SJSA1 (cell line): ENCODE measurements around the gene TCOF1. TPM values are rescaled to one million over a fixed set of nuclear protein-coding genes. Genes with fewer than 3 reads are reported as not detected.

ENCODE experiments used
- DNase-seq, 2 experiments: peaks; one replicate each; pipeline ENCODE4 v3.0.0-alpha.2; 2015 to 2020; ENCODE audit warnings: low spot score in 2 of 2, low read depth in 1 of 2
- H3K27ac ChIP-seq: fragments of 250-450 bp; sonication (Bioruptor Pico); 2 replicates; pipeline ENCODE4 v1.5.1; 2020; ENCODE audit warnings: mild to moderate bottlenecking, moderate library complexity
- H3K27me3 ChIP-seq: fragments of 250-450 bp; sonication (Bioruptor Pico); replicated peaks from 2 replicates; pipeline ENCODE4 v1.5.1; 2020; ENCODE audit warnings: mild to moderate bottlenecking, moderate library complexity
- H3K36me3 ChIP-seq: fragments of 250-450 bp; sonication (Bioruptor Pico); 2 replicates; pipeline ENCODE4 v1.5.1; 2020; ENCODE audit warnings: mild to moderate bottlenecking
- H3K4me1 ChIP-seq: fragments of 250-450 bp; sonication (Bioruptor Pico); replicated peaks from 2 replicates; pipeline ENCODE4 v1.6.1; 2021; ENCODE audit warnings: mild to moderate bottlenecking
- H3K4me3 ChIP-seq: fragments of 250-450 bp; sonication (Bioruptor Pico); 2 replicates; pipeline ENCODE4 v1.5.1; 2020; ENCODE audit warnings: mild to moderate bottlenecking
- H3K9me3 ChIP-seq: fragments of 250-450 bp; sonication (Bioruptor Pico); replicated peaks from 2 replicates; pipeline ENCODE4 v1.5.1; 2020; ENCODE audit warnings: mild to moderate bottlenecking
- total RNA-seq: library from RNA; depleted of rRNA; stranded (reverse); fragments of >200 nt; shearing (Covaris generic); gene quantifications from 2 replicates; pipeline ENCODE4 v1.2.3, GENCODE V29; 2014

The TCOF1 gene
- total RNA-seq, 1 experiment from 2014 or later: 67.2 TPM

DNA sequence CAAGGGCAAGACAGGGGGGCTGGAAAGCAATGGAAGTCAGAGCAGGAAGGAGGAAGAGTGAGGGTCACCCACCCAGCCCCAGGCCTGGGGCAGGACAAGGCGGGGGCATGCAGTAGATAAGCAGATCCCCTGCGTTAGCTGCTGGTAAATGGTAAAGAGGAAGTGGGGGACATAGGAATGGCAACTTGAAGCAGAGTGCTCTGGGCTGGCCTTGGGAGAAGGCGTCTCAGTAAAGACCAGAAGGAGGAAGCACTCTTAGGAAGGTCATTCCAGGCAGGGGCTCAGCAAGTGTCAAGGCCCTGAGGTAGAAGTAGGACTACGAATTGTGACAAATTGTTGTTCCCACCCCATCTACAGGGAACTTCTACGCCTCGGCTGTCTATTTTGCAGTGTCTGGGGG is 15.1 kb downstream of the TCOF1 start:
- no peak overlapping the region for H3K4me3 ChIP-seq
- peaks cover 18% of the 10 kb centered on the region for H3K4me1 ChIP-seq
- H3K27me3 ChIP-seq: no peaks in the 10 kb centered on the region
- no peak for DNase-seq
- H3K9me3 ChIP-seq: no peaks in the 10 kb centered on the region
- H3K36me3 ChIP-seq: peaks cover 95% of the 10 kb centered on the region
- no peak overlapping the region for H3K27ac ChIP-seq

DNA sequence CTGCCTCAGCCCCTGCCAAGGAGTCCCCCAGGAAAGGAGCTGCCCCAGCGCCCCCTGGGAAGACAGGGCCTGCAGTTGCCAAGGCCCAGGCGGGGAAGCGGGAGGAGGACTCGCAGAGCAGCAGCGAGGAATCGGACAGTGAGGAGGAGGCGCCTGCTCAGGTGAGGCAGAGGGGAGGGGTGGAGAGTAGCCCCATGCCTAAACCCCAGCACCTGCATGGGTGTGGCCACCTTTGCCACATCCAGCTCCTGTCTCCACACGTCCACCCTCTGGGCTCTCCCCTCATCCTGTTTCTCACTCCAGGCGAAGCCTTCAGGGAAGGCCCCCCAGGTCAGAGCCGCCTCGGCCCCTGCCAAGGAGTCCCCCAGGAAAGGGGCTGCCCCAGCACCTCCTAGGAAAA is 17.2 kb downstream of the TCOF1 start:
- Histone ChIP-seq H3K9me3 (no peaks in the 10 kb centered on the region), H3K4me3 (no peak overlapping the region), H3K27ac (no peak overlapping the region), H3K36me3 (peaks cover 89% of the 10 kb centered on the region), H3K4me1 (peaks cover 37% of the 10 kb centered on the region), H3K27me3 (no peaks in the 10 kb centered on the region)
- DNase-seq: no peak

DNA sequence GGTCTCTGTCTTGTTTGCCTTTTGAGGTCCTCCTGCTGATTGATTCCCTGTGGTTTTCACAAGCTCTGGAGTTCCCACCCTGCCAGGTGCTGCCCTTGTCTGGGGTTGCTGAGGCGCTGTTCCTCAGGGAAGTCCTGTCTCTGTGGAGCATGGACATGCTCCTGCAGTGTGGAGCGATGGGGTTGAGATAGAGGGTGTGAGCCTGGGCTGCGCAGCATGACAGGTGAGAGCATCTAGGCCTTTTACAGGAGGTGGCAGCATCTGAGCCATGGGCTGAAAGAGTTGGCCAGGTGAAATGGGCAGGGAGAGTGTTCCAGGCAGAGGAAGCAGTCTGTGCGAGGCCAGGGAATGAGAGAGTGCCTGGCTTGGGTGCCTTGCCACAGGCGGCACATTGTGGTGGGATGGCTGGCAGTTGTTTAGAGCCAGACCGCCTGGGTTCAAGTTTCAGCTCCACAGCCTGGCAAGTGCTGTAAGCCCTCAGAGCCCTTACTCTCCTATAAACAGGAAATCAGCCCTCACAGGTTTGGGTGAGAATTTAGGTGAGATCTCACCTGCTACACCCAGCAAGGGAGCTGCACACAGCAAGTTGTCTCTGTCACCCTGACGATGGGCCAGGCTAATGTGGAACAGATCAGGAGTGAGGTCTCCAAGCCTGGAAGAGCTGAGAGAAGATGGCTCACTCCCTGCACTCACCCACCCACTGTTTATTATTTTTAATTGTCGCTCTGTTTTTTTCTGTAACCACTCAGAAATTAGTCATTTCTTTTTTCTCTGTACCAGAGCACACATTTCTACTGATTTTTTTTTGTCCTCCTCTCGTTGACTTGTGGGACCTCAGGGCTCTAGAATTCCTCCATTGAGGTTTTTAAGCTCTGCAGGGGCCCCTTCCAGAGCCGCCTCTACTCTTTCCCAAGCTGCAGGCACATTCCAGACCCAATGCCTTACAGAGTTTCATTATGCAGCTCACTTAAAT is 19.6 kb downstream of the TCOF1 start:
- H3K9me3 ChIP-seq: no peaks in the 10 kb centered on the region
- DNase-seq: peak; percentile 79 to 92
- no peaks in the 10 kb centered on the region for H3K27me3 ChIP-seq
- H3K27ac ChIP-seq: peak overlapping the region; percentile 90
- peaks cover 89% of the 10 kb centered on the region for H3K36me3 ChIP-seq
- H3K4me3 ChIP-seq: no peak overlapping the region
- H3K4me1 ChIP-seq: peaks cover 37% of the 10 kb centered on the region

DNA sequence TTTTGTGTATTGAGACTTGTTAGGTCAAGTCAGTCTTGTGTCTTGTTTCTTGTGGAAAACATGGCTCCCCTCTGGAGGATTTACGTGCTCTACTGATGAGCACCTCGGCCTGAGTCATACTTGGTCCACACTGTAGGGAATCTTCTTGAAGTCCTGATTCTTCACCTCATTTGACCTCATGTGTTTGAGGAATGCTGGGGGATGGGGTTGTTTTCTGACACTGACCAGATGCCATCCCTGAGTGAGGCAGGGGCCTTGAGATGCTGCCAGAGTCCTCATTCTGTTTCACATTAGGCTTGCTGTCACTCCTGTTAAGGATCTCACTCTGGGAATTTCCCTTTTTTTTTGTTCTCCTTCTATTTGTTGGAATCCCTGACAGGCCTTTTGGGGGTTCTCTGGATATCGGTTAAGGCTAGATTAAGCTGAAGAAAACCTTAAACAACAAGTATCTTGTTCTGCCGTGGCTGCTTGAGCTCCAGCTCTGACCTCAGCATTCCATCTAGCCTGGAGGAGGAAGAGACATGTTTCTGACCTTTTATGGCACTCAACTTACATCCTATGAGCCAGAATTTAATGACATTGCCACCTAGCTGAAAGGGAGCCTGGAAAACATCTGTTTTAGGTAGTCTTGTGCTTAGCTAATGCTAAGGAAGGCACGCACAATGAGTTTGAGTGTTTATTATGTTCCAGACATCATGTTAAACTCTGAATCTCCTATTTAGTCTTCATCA is 20.6 kb downstream of the TCOF1 start:
- peaks cover 89% of the 10 kb centered on the region for H3K36me3 ChIP-seq

DNA sequence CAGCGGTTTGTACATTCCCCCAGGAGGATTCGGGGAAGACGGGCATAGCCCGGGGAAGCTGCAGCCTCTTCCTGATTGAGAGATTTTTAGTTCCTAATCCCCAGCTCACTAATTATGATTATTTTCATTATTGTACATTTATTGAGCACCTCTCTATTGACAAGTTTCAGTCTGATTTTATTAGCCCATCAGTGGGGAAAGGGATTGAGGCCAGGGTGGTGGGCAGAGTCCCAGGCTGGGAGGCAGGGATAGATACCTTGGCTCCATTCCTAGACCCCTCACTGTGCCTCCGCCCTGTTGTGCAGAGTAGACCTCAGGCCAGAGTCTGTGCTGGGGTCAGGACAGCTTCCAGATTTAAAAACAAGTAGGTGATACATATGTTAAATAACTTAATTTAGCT is 27.2 kb downstream of the TCOF1 start:
- Histone ChIP-seq H3K36me3 (peaks cover 99% of the 10 kb centered on the region), H3K4me3 (no peak overlapping the region), H3K27ac (no peak overlapping the region), H3K4me1 (no peaks in the 10 kb centered on the region), H3K9me3 (no peaks in the 10 kb centered on the region), H3K27me3 (no peaks in the 10 kb centered on the region)
- DNase-seq: no peak

More for the DNA sequence above, 20.6 kb downstream of the TCOF1 start:
- H3K27me3 ChIP-seq: no peaks in the 10 kb centered on the region
- H3K4me1 ChIP-seq: peaks cover 37% of the 10 kb centered on the region
- H3K9me3 ChIP-seq: no peaks in the 10 kb centered on the region
- H3K4me3 ChIP-seq: no peak overlapping the region
- peak; percentile 95 to 96 for DNase-seq
- H3K27ac ChIP-seq: peak overlapping the region; percentile 90

DNA sequence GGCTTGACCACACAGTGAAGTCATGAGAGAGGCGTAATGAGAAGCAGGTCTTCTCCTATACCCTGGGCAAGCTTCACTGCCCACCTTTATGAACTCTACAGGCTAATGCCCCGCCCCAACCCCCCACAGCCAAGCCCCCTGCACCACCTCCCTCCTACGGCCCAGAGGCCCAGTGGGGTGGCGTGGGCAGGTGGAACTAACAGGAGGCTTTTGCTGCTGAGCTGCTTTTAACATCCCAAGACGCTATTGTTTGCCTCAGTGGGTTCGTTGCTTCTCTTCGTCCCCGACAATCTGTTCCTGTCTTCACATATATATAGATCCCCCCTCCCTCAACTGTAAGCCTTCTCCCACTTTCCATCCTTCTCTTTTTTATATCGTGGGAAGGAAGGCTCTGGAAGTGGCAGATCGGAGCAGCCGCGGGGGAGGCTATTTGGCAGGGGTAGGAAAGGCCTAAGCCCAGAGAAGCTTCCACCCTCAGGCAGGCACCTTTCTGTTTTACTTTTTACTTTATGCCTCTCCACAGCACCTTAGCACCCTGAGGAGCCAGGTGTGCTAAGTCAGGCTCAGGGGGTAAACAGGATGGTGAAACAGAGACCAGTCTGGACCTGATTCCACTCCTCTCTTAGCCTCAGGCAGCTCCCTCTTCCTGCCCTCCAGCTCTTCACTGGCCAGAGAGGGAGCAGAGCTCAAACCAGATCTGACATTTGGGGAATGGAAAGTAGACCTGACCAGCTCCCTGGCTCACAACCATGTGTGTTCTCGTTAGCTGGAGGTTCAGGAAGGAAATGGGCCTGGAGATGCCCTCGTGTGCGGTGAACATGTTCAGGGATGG is 28.7 kb downstream of the TCOF1 start:
- H3K4me3 ChIP-seq: no peak overlapping the region
- no peak for DNase-seq

DNA sequence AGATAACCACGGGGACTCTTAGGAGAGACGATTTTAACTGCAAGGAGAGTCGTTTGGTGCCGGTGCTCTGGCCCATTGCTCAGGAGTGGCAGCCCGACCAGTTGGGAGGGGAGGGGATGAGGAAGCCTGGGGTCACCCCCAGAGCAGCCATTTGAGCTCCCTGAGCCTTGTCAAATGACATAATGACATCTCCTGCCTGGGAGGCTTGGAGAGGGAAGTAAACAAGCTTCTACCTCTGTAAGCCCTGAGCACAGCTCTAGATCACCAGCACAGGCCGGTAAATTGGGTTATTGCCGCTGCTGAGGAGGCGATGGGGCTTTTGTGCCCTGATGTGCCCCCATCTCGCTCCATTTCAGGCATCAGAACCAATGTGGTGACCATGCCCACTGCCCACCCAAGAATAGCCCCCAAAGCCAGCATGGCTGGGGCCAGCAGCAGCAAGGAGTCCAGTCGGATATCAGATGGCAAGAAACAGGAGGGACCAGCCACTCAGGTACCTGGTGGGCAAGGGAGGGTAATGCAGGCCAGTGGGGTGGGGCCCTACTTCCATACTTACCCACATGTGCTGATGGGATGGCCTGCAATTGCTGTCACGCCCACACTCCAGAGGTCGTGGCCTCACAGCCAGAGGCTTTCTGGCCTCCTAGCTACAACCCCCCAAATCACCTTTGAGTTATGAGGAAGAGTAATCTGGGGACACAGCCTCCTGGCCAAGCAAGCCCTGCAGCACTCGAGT is 32.2 kb downstream of the TCOF1 start:
- no peak for DNase-seq
- peaks cover 11% of the 10 kb centered on the region for H3K4me1 ChIP-seq
- no peaks in the 10 kb centered on the region for H3K9me3 ChIP-seq
- H3K27ac ChIP-seq: no peak overlapping the region
- peaks cover 96% of the 10 kb centered on the region for H3K36me3 ChIP-seq
- no peaks in the 10 kb centered on the region for H3K27me3 ChIP-seq
- no peak overlapping the region for H3K4me3 ChIP-seq

More for the DNA sequence above, 28.7 kb downstream of the TCOF1 start:
- Histone ChIP-seq H3K27me3 (no peaks in the 10 kb centered on the region), H3K27ac (no peak overlapping the region), H3K36me3 (peaks cover 96% of the 10 kb centered on the region), H3K4me1 (no peaks in the 10 kb centered on the region), H3K9me3 (no peaks in the 10 kb centered on the region)

DNA sequence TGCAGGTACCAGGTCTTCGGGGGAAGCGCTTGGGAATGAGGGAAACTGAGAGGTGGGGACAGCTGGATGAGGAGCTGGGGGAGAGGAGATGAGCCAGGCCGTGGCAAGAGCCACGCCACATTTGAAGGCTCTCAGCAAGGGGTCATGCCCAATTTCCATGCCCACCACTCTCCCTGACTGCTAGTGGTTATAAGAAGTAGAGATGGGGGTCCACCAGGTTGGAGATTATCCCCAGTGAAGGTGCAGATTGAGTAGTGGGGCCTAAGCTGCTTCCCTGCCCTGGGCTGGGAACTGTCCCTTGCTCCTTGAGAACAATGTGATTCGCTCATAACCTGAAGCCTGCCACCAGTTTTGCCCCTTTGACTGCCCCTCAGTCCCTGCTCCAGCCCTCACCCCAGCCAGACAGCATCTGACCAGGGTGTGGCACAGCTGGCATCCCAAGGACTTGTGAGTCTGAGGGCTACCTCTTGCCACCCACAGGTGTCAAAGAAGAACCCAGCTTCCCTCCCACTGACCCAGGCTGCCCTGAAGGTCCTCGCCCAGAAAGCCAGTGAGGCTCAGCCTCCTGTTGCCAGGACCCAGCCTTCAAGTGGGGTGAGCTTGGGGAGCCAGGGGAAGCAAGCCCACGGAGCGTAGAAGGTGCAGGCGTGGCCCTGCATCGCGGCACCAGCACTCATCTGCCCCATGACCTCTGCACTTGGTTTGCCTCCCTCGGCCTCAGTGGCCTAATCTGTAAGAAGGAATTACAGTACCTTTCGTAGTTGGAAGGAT is 33.8 kb downstream of the TCOF1 start:
- Histone ChIP-seq H3K36me3 (peaks cover 97% of the 10 kb centered on the region), H3K9me3 (no peaks in the 10 kb centered on the region), H3K4me3 (no peak overlapping the region), H3K27me3 (no peaks in the 10 kb centered on the region), H3K27ac (no peak overlapping the region), H3K4me1 (peaks cover 11% of the 10 kb centered on the region)
- DNase-seq: no peak

DNA sequence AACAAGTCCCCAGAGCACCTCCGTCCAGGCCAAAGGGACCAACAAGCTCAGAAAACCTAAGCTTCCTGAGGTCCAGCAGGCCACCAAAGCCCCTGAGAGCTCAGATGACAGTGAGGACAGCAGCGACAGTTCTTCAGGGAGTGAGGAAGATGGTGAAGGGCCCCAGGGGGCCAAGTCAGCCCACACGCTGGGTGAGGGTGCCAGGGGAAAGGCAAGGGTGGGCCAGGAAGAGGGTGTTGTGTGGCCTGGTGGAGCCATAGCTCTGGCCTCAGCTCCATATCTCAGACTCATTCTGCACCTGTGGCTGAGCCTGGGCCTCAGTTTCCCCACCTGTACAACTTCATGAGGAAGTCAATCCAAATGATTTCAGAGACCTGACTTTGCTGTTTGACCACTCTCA is 34.5 kb downstream of the TCOF1 start:
- Histone ChIP-seq H3K4me3 (no peak overlapping the region), H3K27ac (no peak overlapping the region), H3K27me3 (no peaks in the 10 kb centered on the region), H3K9me3 (no peaks in the 10 kb centered on the region), H3K36me3 (peaks cover 97% of the 10 kb centered on the region), H3K4me1 (peaks cover 11% of the 10 kb centered on the region)
- DNase-seq: no peak

DNA sequence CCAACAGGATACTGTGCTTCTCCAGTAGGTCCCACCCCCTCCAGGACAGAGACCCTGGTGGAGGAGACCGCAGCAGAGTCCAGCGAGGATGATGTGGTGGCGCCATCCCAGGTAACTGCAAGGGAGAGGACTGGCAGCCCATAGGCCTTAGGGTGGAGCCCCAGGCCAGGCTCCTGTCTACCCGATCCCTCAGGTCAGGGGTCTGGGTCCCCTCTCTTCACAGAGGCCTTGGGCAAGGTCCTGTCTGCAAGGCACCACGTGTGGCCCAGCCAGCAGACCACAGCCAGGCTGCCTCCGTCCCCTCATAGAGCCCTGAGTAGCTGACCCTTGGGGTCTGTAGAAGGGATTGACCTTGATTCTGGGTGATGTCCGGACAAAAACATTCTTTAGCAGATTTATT is 35.2 kb downstream of the TCOF1 start:
- H3K27ac ChIP-seq: no peak overlapping the region
- peaks cover 11% of the 10 kb centered on the region for H3K4me1 ChIP-seq
- H3K4me3 ChIP-seq: no peak overlapping the region
- DNase-seq: no peak
- peaks cover 96% of the 10 kb centered on the region for H3K36me3 ChIP-seq
- H3K27me3 ChIP-seq: no peaks in the 10 kb centered on the region
- H3K9me3 ChIP-seq: no peaks in the 10 kb centered on the region

DNA sequence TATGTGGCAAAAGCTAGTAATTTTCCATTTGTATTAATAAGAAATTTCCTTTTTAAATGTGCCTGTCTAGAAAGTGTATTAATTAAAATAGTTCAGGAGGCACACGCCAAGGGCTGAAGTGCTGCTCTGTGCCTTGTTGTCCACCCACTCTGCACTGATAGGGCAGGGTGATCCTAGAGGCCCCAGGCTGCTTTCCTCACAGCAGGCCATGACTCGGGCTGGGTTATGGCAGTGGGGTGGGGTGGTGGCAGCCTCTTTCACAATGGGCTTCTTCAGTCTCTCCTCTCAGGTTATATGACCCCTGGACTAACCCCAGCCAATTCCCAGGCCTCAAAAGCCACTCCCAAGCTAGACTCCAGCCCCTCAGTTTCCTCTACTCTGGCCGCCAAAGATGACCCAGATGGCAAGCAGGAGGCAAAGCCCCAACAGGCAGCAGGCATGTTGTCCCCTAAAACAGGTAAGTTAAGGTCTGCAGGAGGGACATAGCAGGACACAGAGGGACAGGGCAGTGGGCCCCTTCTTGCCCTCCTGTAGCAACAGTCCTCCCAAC is 35.7 kb downstream of the TCOF1 start:
- H3K27me3 ChIP-seq: no peaks in the 10 kb centered on the region
- H3K4me1 ChIP-seq: peaks cover 11% of the 10 kb centered on the region
- no peak overlapping the region for H3K4me3 ChIP-seq
- peaks cover 96% of the 10 kb centered on the region for H3K36me3 ChIP-seq
- no peak overlapping the region for H3K27ac ChIP-seq
- no peaks in the 10 kb centered on the region for H3K9me3 ChIP-seq
- DNase-seq: no peak

DNA sequence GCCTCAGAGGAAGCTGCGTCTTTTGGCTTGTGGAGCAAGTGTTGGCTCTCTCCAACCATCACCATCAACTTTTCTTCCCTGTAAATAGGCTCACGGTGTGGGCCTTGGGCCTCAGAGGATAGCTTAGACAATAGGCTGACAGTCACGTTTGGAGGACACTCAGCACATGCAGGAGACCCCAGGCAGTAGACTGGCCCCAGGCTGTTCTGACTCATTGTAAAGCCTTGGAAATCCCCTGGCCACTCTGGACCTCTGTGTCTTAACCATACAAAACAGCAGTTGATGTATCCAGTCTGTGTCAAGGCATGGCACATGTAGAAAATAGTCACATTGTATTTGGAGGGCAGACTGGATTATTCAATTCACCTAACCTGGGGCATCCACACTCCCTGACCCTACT is 36.6 kb downstream of the TCOF1 start:
- H3K4me3 ChIP-seq: no peak overlapping the region
- peak; percentile 63 to 81 for DNase-seq
- H3K36me3 ChIP-seq: peaks cover 96% of the 10 kb centered on the region
- no peaks in the 10 kb centered on the region for H3K9me3 ChIP-seq
- peak overlapping the region; percentile 22; the same call in 1 of the 2 replicates for H3K27ac ChIP-seq
- peaks cover 11% of the 10 kb centered on the region for H3K4me1 ChIP-seq
- no peaks in the 10 kb centered on the region for H3K27me3 ChIP-seq
